Raji (cell line): ENCODE measurements around the gene TTF1.

Experiments
- POLR2A ChIP-seq: IDR thresholded peaks from 2 replicates; pipeline ENCODE4 v1.6.1; 2011; ENCODE audit warnings: low read depth, low read length, control low read depth; ENCODE audit not compliant: insufficient read depth

The TTF1 gene

GRCh38 chr9:132424857-132425674, 18.4 kb upstream of the TTF1 start:
- TF ChIP-seq POLR2A = no peak

- no peak for TF ChIP-seq POLR2A
These were observed 16.9 kb upstream of the TTF1 start for GRCh38 chr9:132423503-132423902.

- TF ChIP-seq POLR2A = no peak
These were observed 15.9 kb upstream of the TTF1 start for GRCh38 chr9:132422574-132422973.

GRCh38 chr9:132418726-132419363, 12.2 kb upstream of the TTF1 start:
- TF ChIP-seq POLR2A = no peak

- TF ChIP-seq POLR2A = no peak
These were observed 8.5 kb upstream of the TTF1 start for GRCh38 chr9:132415181-132415580.

GRCh38 chr9:132414731-132415130, 8.1 kb upstream of the TTF1 start:
- TF ChIP-seq POLR2A = no peak

- no peak for TF ChIP-seq POLR2A
These were observed 7.3 kb upstream of the TTF1 start for GRCh38 chr9:132413926-132414325.

- TF ChIP-seq POLR2A = no peak
These were observed 5.4 kb upstream of the TTF1 start for GRCh38 chr9:132412089-132412488.

- no peak for TF ChIP-seq POLR2A
These were observed 4.5 kb upstream of the TTF1 start for GRCh38 chr9:132411091-132411508.

- no peak for TF ChIP-seq POLR2A
These were observed 4.0 kb upstream of the TTF1 start for GRCh38 chr9:132410642-132411041.

- TF ChIP-seq POLR2A = no peak
These were observed 3.3 kb upstream of the TTF1 start, which contains the start of gene CFAP77 for GRCh38 chr9:132409828-132410528. TSS of gene CFAP77 (plus strand) at chr9:132410211. CDS start at chr9:132410272, 61 bp downstream.

GRCh38 chr9:132408521-132408920, 1.9 kb upstream of the TTF1 start:
- TF ChIP-seq POLR2A = no peak

GRCh38 chr9:132407196-132407595, 556 bp upstream of the TTF1 start:
- no peak for TF ChIP-seq POLR2A

- no peak for TF ChIP-seq POLR2A
These were observed 2.3 kb downstream of the TTF1 start for GRCh38 chr9:132404228-132404881.

- TF ChIP-seq POLR2A = no peak
These were observed 4.8 kb downstream of the TTF1 start for GRCh38 chr9:132401824-132402223.
